Stimulated activated CD8-positive, alpha-beta memory T cell treated with anti-CD3 and anti-CD28 coated beads, Interleukin-7, amount 100 ng/mL, for 4 hours (primary cell): Measurements from ENCODE around the gene CCDC88C.

Experiments
- DNase-seq, 2 donors: peaks; one replicate each; pipeline ENCODE4 v3.0.0-alpha.2; 2020; ENCODE audit warnings: low read depth in 2 of 2

CCDC88C gene

GRCh38 chr14:91377700-91378652, 39.6 kb downstream of the CCDC88C start:
- peak in 1 of 2 donors; percentile 40 for DNase-seq

- DNase-seq = peak in 1 of 2 donors; percentile 21
These were observed 40.8 kb downstream of the CCDC88C start for GRCh38 chr14:91376547-91377477.

GRCh38 chr14:91375720-91376452, 41.7 kb downstream of the CCDC88C start:
- DNase-seq = no peak

GRCh38 chr14:91374879-91375702, 42.5 kb downstream of the CCDC88C start:
- peak in 1 of 2 donors; percentile 30 for DNase-seq

- no peak for DNase-seq
These were observed 43.2 kb downstream of the CCDC88C start for GRCh38 chr14:91374287-91374878.

GRCh38 chr14:91373591-91374254, 43.9 kb downstream of the CCDC88C start:
- peak; percentile 49 to 50 for DNase-seq

GRCh38 chr14:91372671-91373495, 44.7 kb downstream of the CCDC88C start:
- DNase-seq = no peak

GRCh38 chr14:91371990-91372375, 45.6 kb downstream of the CCDC88C start:
- DNase-seq = no peak

- DNase-seq = no peak
These were observed 46.3 kb downstream of the CCDC88C start for GRCh38 chr14:91371011-91371989.

GRCh38 chr14:91369628-91370445, 47.8 kb downstream of the CCDC88C start:
- no peak for DNase-seq

GRCh38 chr14:91368776-91369416, 48.7 kb downstream of the CCDC88C start:
- DNase-seq = no peak

- DNase-seq = peak in 1 of 2 donors; percentile 45
These were observed 50.1 kb downstream of the CCDC88C start for GRCh38 chr14:91367173-91368171.

- no peak for DNase-seq
These were observed 50.9 kb downstream of the CCDC88C start for GRCh38 chr14:91366749-91367148.

GRCh38 chr14:91365552-91365951, 52.1 kb downstream of the CCDC88C start:
- DNase-seq = no peak
